Right atrium auricular region (tissue), 2 donors: ENCODE measurements around the gene CDCP1. TPM values are rescaled to one million over a fixed set of nuclear protein-coding genes. Genes with fewer than 3 reads are reported as not detected.

Experiments used
- DNase-seq: peaks from one replicate; pipeline ENCODE4 v3.0.0-alpha.2; 2019; ENCODE audit warnings: low spot score
- H3K27ac ChIP-seq, 2 donors: fragments of 200-600 bp; sonication (generic); 1 replicate in 1 of 2; 2 replicates in 1 of 2; pipeline ENCODE4 v1.5.1; 2016 to 2019
- H3K27me3 ChIP-seq, 2 donors: fragments of 200-600 bp; sonication (generic); one replicate each; pipeline versions ENCODE4 v1.5.1 to v1.6.0; 2017 to 2019
- H3K36me3 ChIP-seq: fragments of 200-600 bp; sonication (generic); one replicate; pipeline ENCODE4 v1.5.1; 2016
- H3K4me1 ChIP-seq, 2 donors: fragments of 200-600 bp; sonication (generic); one replicate each; pipeline versions ENCODE4 v1.5.1 to v1.6.0; 2017 to 2019
- H3K4me3 ChIP-seq, 2 donors: fragments of 200-600 bp; sonication (generic); 1 replicate in 1 of 2; 2 replicates in 1 of 2; pipeline ENCODE4 v1.5.1; 2017 to 2019; ENCODE audit warnings: mild to moderate bottlenecking in 1 of 2, moderate library complexity in 1 of 2
- H3K9me3 ChIP-seq, 2 donors: fragments of 200-600 bp; sonication (generic); one replicate each; pipeline ENCODE4 v1.5.1; 2019
- CTCF ChIP-seq, 2 donors: fragments of 200-600 bp; sonication (generic); IDR thresholded peaks; one replicate each; pipeline ENCODE4 v1.5.1; 2019; ENCODE audit warnings: antibody characterized with exemption in 2 of 2
- total RNA-seq, 2 donors: library from RNA; depleted of rRNA; stranded (reverse); fragments of >200 nt; gene quantifications; one replicate each; pipeline ENCODE4 v1.1.0, GENCODE V29; 2016

CDCP1 gene
- total RNA-seq, 2 donors from 2014 or later = 0.48 to 2.8 TPM

- H3K27me3 ChIP-seq = no peaks in the 10 kb centered on the region
- H3K9me3 ChIP-seq = no peaks in the 10 kb centered on the region
- no peaks in the 10 kb centered on the region for H3K36me3 ChIP-seq
- peaks cover 0 to 7% of the 10 kb centered on the region in 2 donors for H3K4me1 ChIP-seq
- no peak overlapping the region for H3K27ac ChIP-seq
- DNase-seq = no peak
- H3K4me3 ChIP-seq = no peak overlapping the region
- no peak for TF ChIP-seq CTCF (IDR thresholded peaks at IDR 0.05)
Observed at GRCh38 chr3:45124956-45125355, 21.2 kb downstream of the CDCP1 start.

- DNase-seq = no peak
- peak overlapping the region in 1 of 2 donors; percentile 1 for H3K27ac ChIP-seq
- peaks cover 0 to 7% of the 10 kb centered on the region in 2 donors for H3K4me1 ChIP-seq
- H3K27me3 ChIP-seq = no peaks in the 10 kb centered on the region
- no peak for TF ChIP-seq CTCF (IDR thresholded peaks at IDR 0.05)
- H3K9me3 ChIP-seq = no peaks in the 10 kb centered on the region
- no peaks in the 10 kb centered on the region for H3K36me3 ChIP-seq
- no peak overlapping the region for H3K4me3 ChIP-seq
Observed at GRCh38 chr3:45124352-45124751, 21.8 kb downstream of the CDCP1 start.

GRCh38 chr3:45123581-45124269 is 22.5 kb downstream of the CDCP1 start:
- Histone ChIP-seq H3K9me3 (no peaks in the 10 kb centered on the region), H3K4me3 (no peak overlapping the region), H3K27me3 (no peaks in the 10 kb centered on the region), H3K4me1 (peaks cover 0 to 7% of the 10 kb centered on the region in 2 donors), H3K36me3 (no peaks in the 10 kb centered on the region), H3K27ac (peak overlapping the region in 1 of 2 donors; percentile 1)
- no peak for TF ChIP-seq CTCF (IDR thresholded peaks at IDR 0.05)
- no peak for DNase-seq

GRCh38 chr3:45123030-45123429 is 23.1 kb downstream of the CDCP1 start:
- H3K27me3 ChIP-seq = no peaks in the 10 kb centered on the region
- DNase-seq = no peak
- H3K4me3 ChIP-seq = no peak overlapping the region
- H3K9me3 ChIP-seq = no peaks in the 10 kb centered on the region
- H3K36me3 ChIP-seq = no peaks in the 10 kb centered on the region
- H3K4me1 ChIP-seq = peaks cover 0 to 7% of the 10 kb centered on the region in 2 donors
- H3K27ac ChIP-seq = no peak overlapping the region
- no peak for TF ChIP-seq CTCF (IDR thresholded peaks at IDR 0.05)

- H3K9me3 ChIP-seq = no peaks in the 10 kb centered on the region
- no peak for DNase-seq
- H3K4me3 ChIP-seq = no peak overlapping the region
- no peak for TF ChIP-seq CTCF (IDR thresholded peaks at IDR 0.05)
- no peak overlapping the region for H3K27ac ChIP-seq
- no peaks in the 10 kb centered on the region for H3K36me3 ChIP-seq
- H3K27me3 ChIP-seq = no peaks in the 10 kb centered on the region
- peaks cover 0 to 5% of the 10 kb centered on the region in 2 donors for H3K4me1 ChIP-seq
Observed at GRCh38 chr3:45120359-45121158, 25.6 kb downstream of the CDCP1 start.
